HG03342 (cell line): ENCODE results near the gene GRIN2A.

Experiments
- ATAC-seq: cut with Tn5 transposase; IDR thresholded peaks from one replicate; pipeline ENCODE4 v1.9.1; 2021; ENCODE audit warnings: mild to moderate bottlenecking, moderate library complexity; ENCODE audit not compliant: unreplicated experiment

GRIN2A gene

GRCh38 chr16:9797306-9797705 lies 384.9 kb downstream of the GRIN2A start:
- no peak for ATAC-seq

GRCh38 chr16:9793623-9794022 lies 388.6 kb downstream of the GRIN2A start:
- no peak for ATAC-seq

GRCh38 chr16:9791556-9791955 lies 390.7 kb downstream of the GRIN2A start:
- no peak for ATAC-seq

- ATAC-seq, result no peak
Observed at GRCh38 chr16:9790199-9790598, 392.0 kb downstream of the GRIN2A start.

- no peak for ATAC-seq
Observed at GRCh38 chr16:9787717-9788116, 394.5 kb downstream of the GRIN2A start.

- ATAC-seq, result no peak
Observed at GRCh38 chr16:9780831-9781230, 401.4 kb downstream of the GRIN2A start.

- ATAC-seq, result no peak
Observed at GRCh38 chr16:9778849-9779248, 403.4 kb downstream of the GRIN2A start.

- no peak for ATAC-seq
Observed at GRCh38 chr16:9775998-9776397, 406.2 kb downstream of the GRIN2A start.

GRCh38 chr16:9773289-9773688 lies 408.9 kb downstream of the GRIN2A start:
- no peak for ATAC-seq

- ATAC-seq, result no peak
Observed at GRCh38 chr16:9772526-9773225, 409.6 kb downstream of the GRIN2A start.

GRCh38 chr16:9766891-9767290 lies 415.3 kb downstream of the GRIN2A start:
- ATAC-seq, result no peak

- no peak for ATAC-seq
Observed at GRCh38 chr16:9763505-9763904, 418.7 kb downstream of the GRIN2A start.

- ATAC-seq, result no peak
Observed at GRCh38 chr16:9761870-9762269, 420.4 kb downstream of the GRIN2A start.

- no peak for ATAC-seq
Observed at GRCh38 chr16:9757687-9758086, 424.5 kb downstream of the GRIN2A start.

- ATAC-seq, result no peak
Observed at GRCh38 chr16:9756434-9756833, 425.8 kb downstream of the GRIN2A start.

GRCh38 chr16:9755081-9755480 lies 427.1 kb downstream of the GRIN2A start:
- ATAC-seq, result no peak

- ATAC-seq, result no peak
Observed at GRCh38 chr16:9741776-9742175, 440.5 kb downstream of the GRIN2A start.

- no peak for ATAC-seq
Observed at GRCh38 chr16:9739301-9739700, 442.9 kb downstream of the GRIN2A start.

- ATAC-seq, result no peak
Observed at GRCh38 chr16:9738690-9739089, 443.5 kb downstream of the GRIN2A start.

GRCh38 chr16:9736547-9736946 lies 445.7 kb downstream of the GRIN2A start:
- ATAC-seq, result no peak

GRCh38 chr16:9723136-9723535 lies 459.1 kb downstream of the GRIN2A start:
- no peak for ATAC-seq

GRCh38 chr16:9713907-9714306 lies 468.3 kb downstream of the GRIN2A start:
- no peak for ATAC-seq

GRCh38 chr16:9713156-9713555 lies 469.1 kb downstream of the GRIN2A start:
- ATAC-seq, result no peak
